Sciatic nerve (tissue), 2 donors: ENCODE measurements around the gene GDPD4. TPM values are rescaled to one million over a fixed set of nuclear protein-coding genes. Genes with fewer than 3 reads are reported as not detected.

Experiments
- ATAC-seq: fragments of 200-7000 bp; cut with Tn5 transposase; one replicate; pipeline ENCODE4 v1.9.1; 2020; ENCODE audit warnings: mild to moderate bottlenecking, moderate library complexity
- DNase-seq: peaks from one replicate; pipeline ENCODE4 v3.0.0-alpha.2; 2020; ENCODE audit warnings: low spot score
- intact Hi-C: fragments of 100-400 bp; cut with DNase I; formaldehyde crosslinking; loops from one replicate; pipeline ENCODE4 v1.14.2; 2022
- total RNA-seq: library from RNA; stranded (reverse); fragmentation: NEBNext Ultra II Directional; extraction: Animal tissue kit (Norgen Biotek cat#: 25700); gene quantifications from one replicate; pipeline ENCODE4 v1.2.1, GENCODE V29; 2021
- donor health status: DM: no; HTN: no; CAD: no.
- donor health status: DM: no; HTN: no; CAD: no.

Gene GDPD4, protein sequence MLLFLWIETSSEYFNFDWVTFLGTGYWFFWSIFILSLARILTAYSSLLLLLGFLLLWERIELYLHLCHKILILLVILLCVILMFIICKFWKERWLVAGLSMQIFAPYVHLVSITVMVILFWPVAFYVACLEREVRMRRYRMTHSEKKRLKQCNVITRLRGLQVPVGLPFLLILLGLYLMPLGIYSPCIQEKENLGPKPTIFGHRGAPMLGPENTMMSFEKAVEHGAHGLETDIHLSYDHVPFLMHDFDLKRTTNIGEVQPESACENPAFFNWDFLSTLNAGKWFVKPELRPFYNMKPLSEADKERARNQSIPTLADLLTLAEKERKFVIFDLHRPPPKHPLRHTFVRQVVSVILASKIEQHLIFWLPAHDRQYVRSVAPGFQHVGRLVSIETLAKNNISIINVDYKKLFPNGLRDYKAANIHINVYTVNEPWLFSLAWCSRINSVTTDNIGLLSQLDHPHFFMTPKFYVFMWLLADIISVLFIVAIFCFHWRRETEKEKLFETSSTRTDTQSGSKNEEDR
- not detected for total RNA-seq

DNA sequence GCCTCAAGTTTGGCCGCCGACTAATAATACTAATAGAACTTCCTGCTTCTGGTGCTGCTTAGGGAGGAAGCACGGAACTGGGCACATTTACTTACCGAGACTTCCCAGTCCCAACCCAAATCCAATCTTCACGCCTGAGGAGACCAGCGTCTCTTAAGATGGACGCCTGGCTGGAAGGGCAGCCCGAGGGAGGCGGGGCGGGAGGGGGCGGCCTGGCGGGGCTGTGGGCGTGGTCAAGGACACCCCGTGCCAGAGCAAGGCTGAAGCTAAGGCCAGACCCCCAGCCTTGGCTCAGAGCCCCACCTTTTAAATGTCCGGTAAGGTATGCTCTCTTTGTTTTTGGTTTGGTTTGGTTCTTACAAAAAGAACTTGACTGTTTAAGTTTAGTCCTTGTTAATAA lies at the start of gene GDPD4:
Gene GDPD4, minus strand, starts transcription at position 177 of the 400 bp plus-strand sequence. CDS start 16,549 bp downstream, outside the sequence.
- intact Hi-C loops: no loop called here

DNA sequence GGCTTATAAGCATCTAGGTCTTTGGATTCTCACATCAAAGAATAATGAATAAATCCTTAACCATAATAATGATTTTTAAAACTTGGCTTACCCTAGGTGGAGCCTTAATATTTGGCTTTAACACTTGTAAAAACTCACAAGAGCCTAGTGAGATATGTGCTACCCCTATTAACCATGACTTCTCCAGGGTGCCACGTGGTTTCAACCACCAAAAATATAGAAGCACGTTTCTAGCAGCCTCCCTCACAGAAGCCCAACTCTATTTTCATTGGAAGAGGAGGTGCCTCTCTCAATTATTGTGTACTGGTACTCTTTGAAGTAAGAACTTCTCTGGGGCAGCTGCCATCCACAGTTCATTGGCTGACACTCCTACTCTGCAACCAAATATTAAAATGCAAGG lies 46.5 kb upstream of the GDPD4 start:
- ATAC-seq (no peak), DNase-seq (no peak)
- intact Hi-C loops: no loop called here

More for the DNA sequence above, at the start of gene GDPD4:
- DNase-seq (no peak), ATAC-seq (no peak)

DNA sequence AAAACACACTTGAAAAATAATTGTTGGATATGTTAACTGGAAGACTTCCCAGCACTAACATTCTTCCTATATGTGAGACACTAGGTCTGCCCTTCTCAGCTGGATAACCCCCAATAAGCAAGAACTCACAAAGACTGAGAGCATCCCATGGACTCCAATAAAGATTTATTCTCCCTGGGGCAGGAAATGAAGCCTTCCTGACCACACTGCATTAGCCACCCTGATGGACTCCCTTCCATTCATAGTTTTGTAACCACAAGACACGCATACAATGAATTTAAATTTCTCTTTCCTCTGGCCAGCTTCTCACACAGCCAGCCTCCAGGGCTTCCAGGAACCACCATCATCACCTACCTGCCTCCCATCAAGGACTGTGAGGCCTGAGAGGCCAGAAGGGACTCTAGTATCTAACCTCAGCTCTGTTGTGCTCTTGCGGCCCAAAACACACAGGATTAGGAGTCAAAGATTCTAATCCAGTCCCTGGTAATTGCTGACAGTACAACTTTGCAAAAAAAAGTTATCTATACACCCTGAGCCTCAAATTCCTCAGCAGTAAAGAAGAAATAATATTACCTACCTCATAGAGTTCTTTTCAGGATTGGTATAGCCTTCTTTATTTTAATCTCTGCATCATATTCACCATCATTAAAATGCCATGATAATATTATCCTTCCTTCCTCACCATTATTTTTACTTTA lies 45.6 kb upstream of the GDPD4 start:
- ATAC-seq (no peak), DNase-seq (no peak)
- intact Hi-C loops: no loop called here

DNA sequence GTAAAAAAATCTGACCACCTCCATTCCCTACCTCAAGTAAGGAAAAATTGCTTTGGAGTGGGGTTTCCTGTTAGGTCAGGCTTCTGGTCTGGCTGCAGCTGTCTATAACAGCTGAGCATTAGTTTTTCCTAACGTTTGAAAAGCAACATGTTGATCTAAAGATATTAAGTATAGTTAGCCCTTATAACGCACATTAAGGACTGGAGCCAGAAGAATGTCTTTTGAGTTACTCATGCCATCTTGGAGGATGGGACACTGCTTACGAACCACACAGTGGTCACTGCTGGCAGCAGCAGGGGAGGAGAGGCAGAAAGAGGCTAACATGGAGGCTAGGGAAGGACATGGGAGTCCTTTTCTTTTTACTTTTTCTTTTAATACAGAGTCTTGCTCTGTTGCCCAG lies 44.1 kb upstream of the GDPD4 start:
- intact Hi-C loops: no loop called here
- no peak for DNase-seq
- ATAC-seq: no peak

DNA sequence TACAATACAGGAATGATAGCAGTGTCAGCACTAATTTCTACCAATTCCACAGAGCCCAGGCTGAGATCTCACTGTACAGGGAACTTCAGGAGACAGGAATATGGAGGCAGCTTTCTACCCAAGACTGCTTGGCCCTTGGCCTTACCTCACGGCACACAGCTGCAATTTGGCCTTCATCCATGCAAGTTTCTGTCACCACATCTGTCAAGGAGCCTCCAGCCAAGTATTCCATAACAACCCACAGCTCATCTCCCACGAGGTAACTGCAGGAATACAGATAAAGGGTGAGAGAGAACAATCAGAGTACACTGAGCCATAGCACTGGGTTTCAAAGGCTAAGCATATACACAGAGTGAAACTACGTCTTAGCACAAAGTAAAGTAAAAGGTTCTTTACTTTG lies 39.0 kb upstream of the GDPD4 start:
- DNase-seq (no peak), ATAC-seq (no peak)
- intact Hi-C loops: no loop called here

DNA sequence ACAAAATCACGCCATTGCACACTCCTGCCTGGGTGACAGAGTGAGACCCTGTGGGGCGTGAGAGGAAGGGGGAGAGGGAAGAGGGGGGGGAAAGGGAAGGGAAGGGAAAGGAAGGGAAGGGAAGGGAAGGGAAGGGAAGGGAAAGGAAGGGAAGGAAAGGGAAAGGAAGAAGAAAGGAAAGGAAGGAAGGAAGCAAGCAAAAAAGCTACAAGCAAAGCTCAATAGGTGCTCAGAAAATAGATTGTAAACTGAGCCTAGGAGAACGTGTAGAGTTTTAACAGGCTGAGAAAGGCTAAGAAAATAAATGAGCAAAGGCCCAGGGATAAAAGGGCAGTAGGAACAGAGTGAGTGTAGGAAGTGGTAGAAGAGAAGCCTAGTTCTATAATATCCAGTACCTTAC lies 30.8 kb upstream of the GDPD4 start:
- DNase-seq: no peak
- intact Hi-C loops: no loop called here
- ATAC-seq: no peak

DNA sequence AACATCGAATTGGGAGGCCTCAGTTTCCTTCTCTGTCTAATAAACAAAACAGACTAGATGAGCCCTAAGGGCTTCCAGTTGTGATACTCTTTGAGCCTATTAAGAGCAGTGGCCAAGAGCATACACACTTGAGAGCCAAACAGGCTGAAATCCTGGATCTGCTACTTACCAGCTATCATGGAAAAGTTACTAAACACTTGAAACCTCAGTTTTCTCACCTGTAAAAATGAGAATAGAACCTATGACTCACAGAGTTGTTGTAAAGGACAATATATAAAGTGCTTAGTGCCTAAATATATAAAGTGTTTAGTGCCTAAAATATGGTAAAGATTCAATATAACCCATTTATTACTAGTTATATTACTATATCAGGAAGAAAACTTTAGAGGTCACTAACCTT lies 23.7 kb upstream of the GDPD4 start:
- intact Hi-C loops: no loop called here
- no peak for ATAC-seq

DNA sequence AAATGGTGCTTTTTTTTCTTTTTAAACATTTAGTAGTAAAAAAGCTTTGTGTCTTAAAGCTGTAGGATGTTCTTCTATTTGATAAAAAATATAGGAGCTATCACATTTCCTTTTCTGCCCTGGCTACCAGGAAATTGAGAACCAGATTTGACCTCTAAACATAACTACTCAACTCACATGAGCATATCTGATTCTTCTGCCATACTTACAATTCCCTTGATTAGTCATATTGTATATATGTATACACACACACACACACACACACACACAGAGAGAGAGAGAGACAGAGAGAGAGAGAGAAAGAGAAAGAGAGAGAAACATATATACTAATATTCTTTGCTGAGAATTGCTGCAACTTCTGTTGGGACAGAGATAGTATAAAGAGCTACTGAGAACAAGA lies 23.0 kb upstream of the GDPD4 start:
- intact Hi-C loops: no loop called here
- DNase-seq (no peak), ATAC-seq (no peak)

More for the DNA sequence above, 23.7 kb upstream of the GDPD4 start:
- DNase-seq: no peak

DNA sequence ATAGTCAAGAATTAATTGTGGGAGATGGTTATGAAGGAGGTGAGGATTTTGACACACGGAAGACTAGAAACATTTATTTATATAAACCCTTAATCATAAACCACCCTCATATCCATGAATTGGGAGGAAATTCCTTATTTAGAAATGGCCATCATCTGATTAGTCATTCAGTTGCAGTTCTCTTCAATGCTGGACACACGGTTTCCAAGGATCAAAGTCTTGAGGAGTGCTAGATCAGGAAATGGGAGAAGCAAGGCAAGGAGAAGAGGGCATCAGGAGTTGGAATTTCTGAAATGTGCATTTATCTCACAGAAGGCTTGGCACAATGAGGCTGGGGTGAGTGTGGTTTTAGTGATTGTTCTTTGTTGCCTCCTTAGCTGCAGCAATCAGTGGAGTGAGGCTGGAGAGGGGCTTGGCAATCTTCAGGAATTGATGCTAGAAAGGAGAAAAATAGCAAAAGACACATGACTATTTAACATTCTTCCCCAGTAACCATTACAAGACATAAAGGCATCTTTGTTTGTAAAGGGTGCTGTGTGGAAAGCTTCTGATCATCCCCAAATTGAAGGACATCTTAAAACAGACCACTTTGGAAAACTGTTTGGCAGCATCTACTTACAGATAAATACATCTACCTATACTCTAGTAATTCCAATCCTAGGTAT lies 21.6 kb upstream of the GDPD4 start:
- no peak for ATAC-seq
- DNase-seq: no peak
- intact Hi-C loops: no loop called here

DNA sequence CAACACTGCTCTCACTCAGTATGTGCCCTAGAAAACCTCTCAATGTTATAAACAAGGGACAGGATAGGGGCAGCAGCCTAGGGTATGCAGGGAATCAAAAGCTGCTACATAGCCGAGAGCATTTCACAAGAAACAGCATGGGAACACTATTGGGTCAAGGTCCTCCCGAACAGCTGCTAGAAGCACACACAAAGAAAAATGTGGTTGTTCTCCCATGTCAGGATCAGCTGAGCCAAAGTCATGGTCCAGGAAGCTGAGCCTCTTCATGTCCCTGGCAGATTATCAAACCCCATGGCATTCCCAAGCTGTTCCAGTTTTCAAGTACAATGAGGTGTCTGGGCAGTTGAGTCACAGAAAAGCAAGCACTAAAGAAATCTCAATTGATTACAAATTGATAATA lies 21.0 kb upstream of the GDPD4 start:
- no peak for DNase-seq
- intact Hi-C loops: no loop called here
- ATAC-seq: no peak

DNA sequence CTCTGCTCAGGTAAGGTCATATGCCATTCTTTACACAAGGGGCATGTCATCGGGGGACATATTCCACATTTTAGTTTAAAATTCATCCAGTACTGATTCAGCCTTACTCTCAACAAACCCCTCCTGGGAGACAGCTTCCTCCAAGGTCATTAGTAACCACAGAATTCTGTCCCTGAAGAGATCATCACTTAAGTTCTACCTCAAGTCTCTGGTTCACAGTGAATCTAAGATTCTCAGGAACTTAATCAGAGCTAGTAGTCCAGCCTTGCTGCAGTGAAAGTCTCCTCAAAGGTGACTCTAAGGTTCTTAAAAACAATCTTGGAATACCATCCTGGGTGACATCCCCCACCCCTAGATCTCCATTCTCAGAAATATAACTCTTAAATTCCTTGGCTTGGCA lies 18.9 kb upstream of the GDPD4 start:
- ATAC-seq: no peak
- no peak for DNase-seq
- intact Hi-C loops: no loop called here

DNA sequence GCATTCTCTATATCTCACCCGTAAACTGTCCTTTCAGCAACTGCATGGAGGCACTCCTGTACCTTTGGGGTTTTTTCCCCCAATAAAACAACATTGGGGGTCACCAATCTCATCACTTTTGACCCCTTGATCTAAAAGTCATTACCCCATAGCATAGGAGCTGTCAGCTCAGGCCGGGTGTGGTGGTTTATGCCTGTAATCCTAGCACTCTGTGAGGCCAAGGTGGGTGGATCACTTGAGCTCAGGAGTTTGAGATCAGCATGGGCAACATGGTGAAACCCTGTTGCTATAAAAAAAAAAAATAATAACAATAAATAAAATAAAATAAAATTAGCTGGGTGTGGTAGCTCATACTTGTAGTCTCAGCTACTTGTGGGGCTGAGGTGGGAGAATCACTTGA lies 17.1 kb upstream of the GDPD4 start:
- no peak for ATAC-seq
- DNase-seq: no peak
- intact Hi-C loops: no loop called here

DNA sequence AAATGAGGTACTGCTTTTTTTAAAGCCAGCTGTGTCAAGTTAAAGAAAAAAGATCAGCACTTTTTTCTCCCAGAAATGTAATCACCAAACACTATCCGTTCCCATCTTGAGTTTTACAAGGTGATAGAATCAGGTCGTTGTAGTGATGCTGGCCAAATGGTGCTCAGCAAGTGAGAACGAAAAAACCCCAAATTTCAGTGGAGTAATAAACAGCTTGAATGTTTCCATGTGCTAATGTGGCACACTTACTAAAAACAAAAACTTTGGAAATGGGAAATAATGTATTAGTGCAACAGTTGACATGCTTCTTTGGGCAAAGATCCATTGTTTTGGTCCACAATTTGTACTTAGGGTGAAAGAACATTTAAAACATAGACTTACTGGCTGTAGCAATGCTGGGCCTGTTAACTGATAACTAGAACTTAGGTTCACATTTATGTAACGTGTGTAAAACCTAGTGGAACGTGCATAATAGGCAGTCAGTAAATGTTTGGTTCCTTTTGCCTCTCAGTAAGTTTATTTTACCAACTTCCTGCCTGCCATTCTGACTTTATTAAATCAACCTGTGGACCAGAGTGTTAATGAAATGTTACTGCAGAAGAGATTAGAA lies 15.4 kb upstream of the GDPD4 start:
- intact Hi-C loops: no loop called here
- ATAC-seq (no peak), DNase-seq (no peak)

DNA sequence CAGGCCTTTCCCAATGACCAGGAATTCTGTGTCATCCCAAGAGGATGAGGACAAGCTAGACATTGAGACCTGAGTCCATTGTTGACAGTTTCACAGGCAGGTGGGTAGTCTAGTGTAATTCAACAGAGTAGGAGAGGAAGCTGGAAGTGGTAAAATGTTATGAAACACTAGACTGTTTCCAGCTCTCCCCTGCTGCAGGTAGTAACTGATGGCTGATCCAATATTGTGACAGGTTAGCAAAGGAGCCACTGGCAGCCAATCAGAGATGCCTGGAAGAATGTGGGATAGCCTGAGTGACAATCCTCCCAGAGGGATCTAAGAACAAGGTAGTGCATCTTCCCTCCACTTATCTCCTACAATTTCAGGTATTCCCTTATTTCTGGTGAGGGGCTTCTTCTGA lies 10.6 kb upstream of the GDPD4 start:
- DNase-seq (no peak), ATAC-seq (no peak)
- intact Hi-C loops: no loop called here

DNA sequence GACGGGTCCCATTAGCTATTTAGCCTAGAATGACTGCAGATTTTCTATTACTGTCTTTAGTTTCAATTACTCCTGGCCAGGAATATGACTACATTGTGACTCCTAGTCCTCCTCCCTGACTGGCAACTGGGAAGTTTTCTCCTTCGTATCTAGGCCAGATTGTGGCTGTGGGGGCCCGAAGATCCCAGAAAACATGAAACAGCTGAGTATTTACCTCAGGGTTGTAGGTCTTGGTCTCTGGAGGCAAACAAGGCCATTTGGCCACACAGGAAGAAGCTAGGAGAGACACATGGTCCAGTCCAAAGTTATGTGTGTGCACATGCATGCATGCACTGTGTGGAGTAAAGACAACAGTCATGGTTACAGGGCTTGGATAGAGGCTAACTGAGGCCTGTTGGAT lies 10.2 kb upstream of the GDPD4 start:
- intact Hi-C loops: no loop called here
- DNase-seq (no peak), ATAC-seq (no peak)

DNA sequence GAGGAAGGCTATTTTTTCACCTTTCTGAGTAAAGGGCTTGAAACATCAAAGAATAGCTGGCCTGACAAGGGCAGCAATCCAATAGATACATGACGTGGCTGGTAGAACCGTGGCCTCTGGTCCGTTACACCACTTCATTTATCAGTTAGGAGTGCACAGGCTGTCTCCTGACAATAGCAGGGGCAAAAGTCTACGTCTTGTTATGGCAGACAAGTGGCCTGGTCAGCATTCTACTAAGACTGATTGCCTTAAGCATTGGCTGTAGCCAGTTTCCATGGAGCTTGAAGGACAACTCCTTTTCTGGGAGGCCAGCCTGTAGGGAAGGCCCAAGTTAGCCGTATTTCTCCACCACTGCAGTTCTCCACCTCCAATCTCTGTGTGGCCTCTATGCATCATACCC lies 9.2 kb upstream of the GDPD4 start:
- intact Hi-C loops: no loop called here
- ATAC-seq (no peak), DNase-seq (no peak)

DNA sequence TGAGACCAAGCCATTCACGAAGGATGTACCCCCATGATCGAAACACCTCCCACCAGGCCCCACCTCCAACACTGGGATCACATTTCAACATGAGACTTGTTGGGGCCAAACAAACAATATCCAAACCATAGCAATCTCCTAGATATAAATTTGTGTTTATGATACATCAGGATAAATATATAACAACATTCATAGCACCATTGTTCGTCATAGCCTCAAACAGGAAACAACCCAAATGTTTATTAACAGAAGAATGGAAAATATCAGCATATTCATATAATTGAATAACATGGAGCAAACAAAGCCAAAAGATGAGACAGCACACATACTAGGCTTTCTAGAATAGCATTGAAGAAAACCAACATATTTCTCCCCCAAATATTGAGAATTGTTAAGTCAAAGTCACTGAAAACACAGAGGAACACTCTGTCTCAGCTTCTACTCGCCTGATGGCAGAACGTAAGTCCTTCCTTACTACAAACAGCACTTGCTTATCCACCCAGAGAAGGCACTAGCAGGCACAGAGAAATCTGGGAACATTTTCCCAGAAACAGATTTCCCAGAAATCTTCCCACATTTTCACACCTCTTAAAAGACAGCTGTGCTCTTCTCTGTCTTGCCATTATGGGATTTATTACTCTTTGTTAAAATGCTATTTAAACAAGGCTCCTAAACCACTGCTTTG lies 8.1 kb upstream of the GDPD4 start:
- ATAC-seq: no peak
- intact Hi-C loops: no loop called here
- no peak for DNase-seq

DNA sequence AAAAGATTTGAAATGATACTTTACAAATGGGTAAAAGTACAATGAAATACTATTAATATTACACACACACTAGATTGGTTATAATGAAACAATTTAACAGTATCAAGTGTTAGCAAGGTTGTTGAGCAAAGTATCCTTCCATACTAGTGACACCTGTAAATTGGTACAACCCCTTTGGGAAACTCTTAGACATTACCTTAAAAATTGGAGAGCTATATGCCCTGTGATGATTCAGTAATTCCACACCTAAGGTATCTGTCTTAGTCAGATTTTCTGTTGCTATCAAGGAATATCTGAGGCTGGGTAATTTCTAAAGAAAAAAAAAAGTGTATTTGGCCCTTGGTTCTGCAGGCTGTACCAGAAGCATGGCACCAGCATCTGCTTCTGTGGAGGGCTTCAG lies 7.4 kb upstream of the GDPD4 start:
- DNase-seq (no peak), ATAC-seq (no peak)
- intact Hi-C loops: no loop called here

DNA sequence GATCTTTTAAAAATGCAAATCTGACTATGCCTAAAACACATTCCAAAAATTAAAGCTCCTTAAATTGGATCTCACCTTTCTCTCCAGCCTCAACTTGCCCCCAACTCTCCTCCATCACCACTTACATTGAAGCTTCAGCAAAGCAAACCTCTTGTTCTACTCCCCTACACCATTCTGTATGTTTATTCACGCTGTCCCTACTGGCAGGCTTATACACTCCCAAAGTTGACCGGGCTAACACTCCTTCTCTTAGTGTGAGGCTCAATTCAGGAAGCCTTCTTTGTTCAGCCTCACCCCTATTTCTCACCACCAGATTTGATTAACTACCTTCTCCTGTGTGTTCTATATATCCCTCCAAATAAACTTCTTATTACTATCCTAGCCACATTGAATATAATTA lies 1.8 kb upstream of the GDPD4 start:
- DNase-seq (no peak), ATAC-seq (no peak)
- intact Hi-C loops: no loop called here
